NCI-H2171 treated with DMSO at 0.1 percent for 48 hours (cell line): ENCODE results near the gene DGKZ.

Experiments
- DNase-seq: peaks from one replicate; lab custom pipeline; 2025; lab: John Stamatoyannopoulos, UW

The DGKZ gene

GRCh38 chr11:46381048-46381818 is 34.0 kb downstream of the DGKZ start, which contains the start of gene MDK:
Gene MDK (plus strand): TSS chr11:46381669. CDS start chr11:46382058, 389 bp downstream.
- peak; percentile 54 for DNase-seq

GRCh38 chr11:46381819-46382645 is 34.8 kb downstream of the DGKZ start:
- peak; percentile 54 for DNase-seq

- no peak for DNase-seq
Measured at GRCh38 chr11:46382646-46383403, 35.6 kb downstream of the DGKZ start.

GRCh38 chr11:46383404-46383758 is 36.1 kb downstream of the DGKZ start:
- DNase-seq = no peak

- DNase-seq = no peak
Measured at GRCh38 chr11:46383974-46384701, 36.9 kb downstream of the DGKZ start.

- no peak for DNase-seq
Measured at GRCh38 chr11:46385169-46386004, 38.1 kb downstream of the DGKZ start.

DNA sequence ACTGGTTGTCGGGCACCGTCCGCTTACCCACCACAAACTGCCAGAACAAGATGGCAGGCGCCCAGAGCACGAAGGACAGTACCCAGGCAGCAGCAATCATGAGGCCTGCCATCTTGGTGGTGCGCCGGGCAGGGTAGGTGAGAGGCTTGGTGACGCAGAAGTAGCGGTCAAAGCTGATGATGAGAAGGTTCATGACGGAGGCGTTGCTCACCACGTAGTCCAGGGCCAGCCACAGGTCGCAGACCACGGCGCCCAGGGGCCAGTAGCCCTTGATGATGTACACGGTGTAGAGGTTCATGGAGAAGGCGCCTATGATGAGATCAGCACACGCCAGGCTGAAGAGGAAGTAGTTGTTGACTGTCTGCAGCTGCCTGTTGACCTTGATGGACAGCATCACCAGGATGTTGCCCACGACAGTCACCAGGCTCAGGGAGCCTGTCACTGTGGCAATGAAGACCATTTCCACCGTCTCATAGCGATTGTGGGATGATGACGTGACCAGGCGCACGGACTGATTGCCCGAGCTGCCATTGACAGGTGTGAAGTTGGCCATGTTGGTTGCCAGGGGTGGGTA is 38.8 kb downstream of the DGKZ start:
- no peak for DNase-seq

DNA sequence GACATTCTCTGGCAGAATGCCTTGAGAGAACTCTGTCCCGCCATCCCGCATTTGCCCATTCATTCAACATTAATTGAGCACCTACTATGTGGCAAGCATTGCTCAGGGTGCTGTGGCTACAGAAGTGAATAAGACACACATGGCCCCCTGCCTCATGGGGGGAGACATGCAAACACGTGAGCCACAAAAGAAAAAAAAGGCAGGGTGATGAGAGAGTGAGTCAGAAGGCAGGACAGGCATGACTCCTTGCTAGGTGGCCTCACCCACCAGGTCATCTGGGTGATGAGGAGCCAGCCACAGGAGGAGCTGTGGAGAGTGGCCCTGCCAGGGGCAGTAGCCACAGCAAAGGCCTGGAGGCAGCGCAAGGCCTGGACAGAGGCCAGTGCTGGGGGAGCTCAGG is 39.4 kb downstream of the DGKZ start:
- no peak for DNase-seq

GRCh38 chr11:46387456-46387855 is 40.2 kb downstream of the DGKZ start:
- no peak for DNase-seq

- no peak for DNase-seq
Measured at GRCh38 chr11:46387919-46388618, 40.8 kb downstream of the DGKZ start.

DNA sequence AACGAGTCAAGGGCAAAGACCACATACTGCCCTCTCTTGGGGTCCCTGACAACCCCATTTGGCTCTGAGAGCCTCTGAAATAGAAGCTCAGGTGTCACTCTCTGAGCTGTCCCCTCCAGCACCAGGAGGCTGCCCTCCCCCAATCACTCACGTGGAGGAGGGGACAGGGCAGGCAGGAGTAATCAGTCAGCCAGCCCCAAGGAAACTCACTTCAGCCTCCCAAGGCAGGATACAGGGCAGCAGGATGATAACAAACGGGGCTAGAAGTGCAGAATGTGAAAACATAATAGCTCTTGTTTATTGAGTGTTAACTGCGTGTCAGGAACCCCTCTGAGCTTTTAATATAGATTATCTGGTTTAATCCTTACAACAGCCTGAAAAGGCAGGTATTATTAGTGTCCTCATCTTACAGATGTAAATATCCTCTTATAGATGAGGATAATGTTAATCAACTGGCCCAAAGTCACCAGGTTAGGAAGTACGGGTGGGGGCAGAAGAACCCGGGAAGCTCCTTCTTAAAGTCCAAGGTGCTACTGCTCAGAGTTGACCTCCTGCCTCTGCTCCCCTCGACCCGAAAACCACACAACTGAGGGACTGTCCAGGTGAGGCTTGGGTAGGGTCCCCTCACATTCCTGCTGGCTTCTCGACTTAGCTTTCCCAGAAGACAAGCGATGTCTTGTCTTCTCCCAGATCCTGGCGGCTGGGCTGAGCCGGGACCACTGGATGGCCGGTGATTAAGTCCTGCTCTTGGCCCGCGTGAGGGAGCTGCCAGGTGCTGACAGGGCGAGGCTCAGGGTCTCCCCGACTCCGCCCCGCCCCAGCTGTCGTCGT is 41.6 kb downstream of the DGKZ start:
- no peak for DNase-seq

DNA sequence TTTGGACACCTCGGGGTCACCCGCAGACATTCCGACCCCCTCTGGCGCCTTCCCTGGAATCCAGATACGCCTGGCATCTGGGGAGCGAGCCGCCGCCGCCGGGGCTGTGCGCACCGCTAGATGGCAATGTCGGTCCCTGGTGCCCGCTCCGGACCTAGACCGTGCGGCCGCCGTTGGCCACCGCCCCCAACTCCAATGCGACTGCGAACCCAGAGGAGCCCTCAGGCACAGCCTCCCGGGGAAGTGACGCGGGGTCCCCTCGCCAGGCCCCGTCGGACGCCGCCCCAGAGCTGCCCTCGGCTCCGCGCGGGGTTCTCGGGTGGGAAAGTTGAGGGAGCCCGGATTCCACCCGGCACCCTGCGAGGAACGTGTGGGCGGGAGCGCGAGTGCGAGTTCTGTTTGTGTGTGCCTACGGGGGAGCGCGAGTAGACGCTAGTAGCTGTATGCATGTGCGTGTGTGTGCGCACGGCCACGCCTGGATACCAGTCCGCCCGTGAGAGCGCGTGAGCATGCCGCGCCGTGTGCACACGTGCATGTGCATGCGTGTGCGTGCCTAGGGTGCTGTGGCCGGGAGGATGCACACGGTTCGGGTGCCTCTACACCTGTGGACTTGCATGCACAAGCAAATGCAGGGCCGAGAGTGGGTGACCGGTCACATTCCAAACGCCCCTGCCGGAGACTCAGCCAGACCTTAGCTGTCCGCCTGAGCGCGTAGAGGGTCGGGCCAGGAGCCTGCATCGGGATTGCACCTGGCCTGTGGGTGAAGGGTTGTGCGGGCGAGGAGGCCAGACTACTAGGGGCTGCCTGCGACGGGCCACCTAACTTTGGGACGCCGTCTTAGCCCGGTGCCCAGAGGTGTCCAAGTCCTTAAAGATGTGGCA is 42.4 kb downstream of the DGKZ start:
- peak; percentile 72 for DNase-seq

GRCh38 chr11:46390331-46391171 is 43.3 kb downstream of the DGKZ start:
- no peak for DNase-seq

DNA sequence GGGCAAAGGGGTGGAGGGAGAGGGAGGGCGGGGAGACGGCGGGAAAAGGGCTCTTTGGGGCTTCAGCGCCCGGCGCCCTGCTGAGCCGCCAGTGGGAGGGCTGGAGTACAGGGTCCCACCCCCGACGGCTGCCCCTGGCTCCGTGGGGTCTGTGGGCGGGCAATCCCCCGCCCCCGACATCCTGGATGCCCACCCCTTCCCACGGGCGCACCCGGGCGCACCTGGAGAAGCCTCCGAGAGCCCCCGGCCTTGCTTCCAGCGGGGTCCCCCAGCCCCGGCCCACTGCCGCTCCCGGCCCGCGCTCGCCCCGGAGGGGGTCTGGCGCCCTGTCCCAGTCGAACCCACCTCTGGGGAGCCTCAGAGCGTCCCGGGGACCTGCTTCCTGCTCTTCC is 43.9 kb downstream of the DGKZ start:
- DNase-seq = no peak

DNA sequence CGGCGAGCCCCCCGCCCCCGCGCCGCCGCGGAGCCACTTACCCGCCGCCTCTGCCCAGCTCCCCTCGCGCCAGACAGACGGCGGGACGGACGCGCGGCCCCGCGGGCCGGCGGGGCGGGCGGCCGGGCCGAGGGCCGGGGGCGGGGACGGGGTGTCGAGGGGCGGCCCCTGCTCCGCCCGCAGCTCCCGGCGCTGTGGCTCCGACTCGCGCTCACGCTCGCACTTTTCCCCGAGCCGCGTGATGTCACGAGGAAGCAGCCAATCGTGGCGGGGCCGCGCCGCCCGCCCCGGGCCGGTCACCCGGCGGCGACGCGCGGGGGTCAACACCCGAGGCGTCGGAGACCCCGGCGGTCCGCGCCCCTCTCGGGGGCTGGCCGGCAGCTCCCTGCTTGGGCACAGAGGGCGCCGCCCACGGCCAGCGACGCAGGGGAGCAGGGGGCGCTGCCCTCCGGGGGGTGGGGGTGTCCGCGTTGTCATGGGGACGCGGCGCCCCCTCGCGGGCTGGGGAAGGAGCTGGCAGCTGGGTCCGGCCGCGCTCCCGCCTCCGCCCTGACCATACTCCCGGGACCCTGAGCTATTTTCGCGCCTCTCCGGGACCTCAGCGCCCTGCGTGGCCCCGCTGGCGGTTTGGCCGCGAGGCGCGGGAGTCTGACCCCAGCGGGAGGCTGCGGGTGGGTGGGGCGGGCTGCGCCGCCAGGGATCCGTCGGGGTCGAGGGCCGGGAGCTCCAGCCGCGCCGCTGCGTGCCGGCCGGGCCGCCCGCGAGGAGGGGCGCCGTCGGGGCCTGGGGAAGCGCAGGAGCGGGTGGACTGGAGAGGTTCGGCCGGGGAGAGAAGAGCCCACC is 44.5 kb downstream of the DGKZ start, which contains the start of gene CHRM4:
CHRM4 (minus strand) TSS at position 199 of the 843 bp plus-strand sequence. CDS start 5,219 bp downstream, outside the sequence.
- peak; percentile 48 for DNase-seq
